ENCODE data around the gene GAK.

The GAK gene

GRCh38 chr4:869776-870175 lies 62.3 kb downstream of the GAK start:
- DNase-seq (ENCODE audit: low read depth), result no peak

DNA sequence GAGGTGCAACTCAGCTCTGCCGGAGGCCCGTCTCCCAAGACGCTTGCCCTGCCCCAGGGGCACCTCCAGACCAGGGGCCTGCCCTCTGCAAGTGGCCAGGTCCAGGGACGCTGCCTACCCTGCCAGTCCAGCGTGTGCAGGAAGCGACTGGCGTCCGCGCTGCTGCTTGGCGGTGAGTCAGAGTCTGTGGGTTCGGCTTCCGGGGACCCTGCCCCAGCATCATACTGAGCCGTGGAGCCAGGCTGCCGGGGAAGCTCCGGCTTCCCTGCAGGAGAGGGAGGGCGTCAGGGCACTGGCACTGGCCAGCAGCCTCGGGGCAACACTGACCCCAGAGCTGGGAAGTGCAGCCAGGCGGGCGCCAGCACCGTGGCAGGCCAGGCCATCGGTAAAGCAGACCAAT lies 63.7 kb downstream of the GAK start:
- DNase-seq (ENCODE audit: low read depth), result no peak

DNA sequence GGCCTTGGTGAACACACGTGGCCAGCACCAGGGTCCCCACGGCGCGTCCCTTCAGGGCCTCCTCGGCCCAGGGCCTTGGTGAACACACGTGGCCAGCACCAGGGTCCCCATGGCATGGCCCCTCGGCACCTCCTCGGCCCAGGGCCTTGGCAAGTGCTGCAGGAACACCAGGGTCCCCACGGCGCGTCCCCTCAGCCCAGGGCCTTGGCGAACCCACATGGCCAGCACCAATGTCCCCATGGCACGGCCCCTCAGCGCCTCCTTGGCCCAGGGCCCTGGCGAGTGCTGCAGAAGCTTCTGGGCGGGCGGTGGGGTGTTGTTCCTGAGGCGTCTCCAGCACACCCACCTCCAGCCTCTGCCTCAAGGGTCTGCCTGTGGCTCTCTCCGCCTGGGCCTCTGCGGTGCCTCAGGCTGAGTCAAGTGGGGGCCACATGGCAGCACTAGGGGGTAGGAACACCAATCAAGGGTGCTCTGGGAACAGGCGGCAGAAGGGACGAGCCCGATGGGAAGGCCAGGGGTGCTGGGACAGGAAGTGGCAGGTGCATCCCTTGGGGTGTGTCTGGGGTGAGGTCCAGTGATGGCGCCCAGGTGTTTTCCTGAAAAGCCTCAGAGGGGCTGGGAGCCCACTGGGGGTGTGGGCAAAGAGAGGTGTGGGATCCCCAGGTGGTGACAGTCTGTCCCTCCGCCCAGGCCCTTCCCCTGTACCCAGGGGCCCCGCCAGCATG lies 64.4 kb downstream of the GAK start:
- no peak for DNase-seq (ENCODE audit: low read depth)

GRCh38 chr4:866761-867390 lies 65.2 kb downstream of the GAK start:
- DNase-seq (ENCODE audit: low read depth), result no peak

- DNase-seq (ENCODE audit: low read depth), result no peak
Measured at GRCh38 chr4:866068-866760, 65.9 kb downstream of the GAK start.

DNA sequence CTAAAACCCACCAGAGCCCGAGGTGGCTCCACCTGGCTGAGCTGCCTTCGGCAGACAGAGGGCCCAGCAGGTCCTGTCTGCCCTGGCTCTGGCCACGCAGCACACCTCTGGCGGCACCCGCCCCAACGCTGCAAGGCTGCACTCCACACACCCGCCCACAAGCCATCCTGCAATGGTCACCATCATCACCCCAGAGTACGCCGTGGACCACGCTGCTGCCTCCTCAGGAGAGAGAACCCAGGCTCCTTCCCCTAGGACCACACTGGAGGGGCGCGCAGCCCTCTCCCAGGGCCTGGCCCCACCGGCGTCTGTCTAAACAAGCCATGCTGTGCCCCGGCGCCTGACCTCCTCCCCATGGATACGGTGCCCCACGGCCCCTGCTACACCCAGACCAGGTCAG lies 66.5 kb downstream of the GAK start:
- DNase-seq (ENCODE audit: low read depth), result no peak

DNA sequence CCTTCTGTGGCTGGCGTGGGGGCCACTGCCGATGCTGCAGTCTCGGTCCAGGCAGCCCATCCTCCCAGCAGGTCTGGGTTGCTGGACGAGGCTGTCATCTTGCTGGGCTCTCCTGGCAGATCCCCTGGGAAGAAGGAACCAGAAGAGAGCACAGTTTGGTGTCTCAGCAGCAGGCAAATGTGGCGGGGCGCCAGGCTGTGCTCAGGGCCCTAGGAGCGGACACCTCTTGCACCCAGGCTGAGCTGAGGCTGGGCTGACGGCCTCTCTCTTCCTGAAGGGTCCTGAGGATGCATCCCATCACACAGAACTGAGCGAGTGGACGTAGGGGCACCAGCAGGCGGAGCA lies 67.0 kb downstream of the GAK start:
- DNase-seq (ENCODE audit: low read depth), result no peak

GRCh38 chr4:864456-865120 lies 67.5 kb downstream of the GAK start:
- no peak for DNase-seq (ENCODE audit: low read depth)

GRCh38 chr4:860561-860960 lies 71.6 kb downstream of the GAK start:
- DNase-seq (ENCODE audit: low read depth), result no peak

DNA sequence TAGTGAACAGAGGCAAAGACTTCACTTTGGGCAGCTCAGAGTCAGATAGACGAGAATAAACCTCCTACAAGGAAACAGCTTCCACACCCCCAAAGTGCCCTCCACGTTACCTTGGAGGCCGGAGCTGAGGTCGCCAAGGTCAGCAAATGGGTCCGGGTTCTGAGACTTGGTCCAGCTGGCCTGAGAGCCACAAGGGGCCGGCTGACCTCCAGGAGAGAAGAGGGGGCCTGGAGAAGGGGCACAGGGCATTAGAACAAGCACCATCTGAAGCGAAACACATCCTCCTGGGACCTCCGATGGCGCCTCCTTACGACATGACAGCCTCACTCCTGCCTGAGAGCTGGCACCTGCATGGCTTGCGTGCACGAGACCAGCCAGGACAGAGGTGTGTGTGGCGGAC lies 72.6 kb downstream of the GAK start:
- no peak for DNase-seq (ENCODE audit: low read depth)

GRCh38 chr4:858831-859451 lies 73.2 kb downstream of the GAK start:
- no peak for DNase-seq (ENCODE audit: low read depth)

- DNase-seq (ENCODE audit: low read depth), result no peak
Measured at GRCh38 chr4:858041-858481, 74.1 kb downstream of the GAK start.

GRCh38 chr4:857461-857860 lies 74.7 kb downstream of the GAK start:
- no peak for DNase-seq (ENCODE audit: low read depth)

DNA sequence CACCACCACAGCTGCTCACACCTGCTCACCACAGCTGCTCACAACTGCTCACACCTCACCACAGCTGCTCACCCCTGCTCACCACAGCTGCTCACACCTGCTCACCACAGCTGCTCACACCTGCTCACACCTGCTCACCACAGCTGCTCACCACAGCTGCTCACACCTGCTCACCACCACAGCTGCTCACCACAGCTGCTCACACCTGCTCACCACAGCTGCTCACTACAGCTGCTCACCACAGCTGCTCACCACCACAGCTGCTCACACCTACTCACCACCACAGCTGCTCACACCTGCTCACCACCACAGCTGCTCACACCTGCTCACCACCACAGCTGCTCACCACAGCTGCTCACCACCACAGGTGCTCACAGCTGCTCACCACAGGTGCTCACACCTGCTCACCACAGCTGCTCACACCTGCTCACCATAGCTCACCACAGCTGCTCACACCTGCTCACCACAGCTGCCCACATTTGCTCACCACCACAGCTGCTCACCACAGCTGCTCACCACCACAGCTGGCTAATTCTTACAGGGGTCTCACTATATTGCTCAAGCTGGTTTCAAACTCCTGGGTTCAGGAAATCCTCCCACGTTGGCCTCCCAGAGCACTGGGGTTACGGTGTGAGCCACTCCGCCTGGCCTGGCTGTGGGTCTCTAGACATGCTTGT lies 75.8 kb downstream of the GAK start:
- DNase-seq (ENCODE audit: low read depth), result no peak

- no peak for DNase-seq (ENCODE audit: low read depth)
Measured at GRCh38 chr4:855880-856224, 76.3 kb downstream of the GAK start.

- DNase-seq (ENCODE audit: low read depth), result no peak
Measured at GRCh38 chr4:854356-854755, 77.8 kb downstream of the GAK start.

GRCh38 chr4:853416-853781 lies 78.7 kb downstream of the GAK start:
- no peak for DNase-seq (ENCODE audit: low read depth)

- no peak for DNase-seq (ENCODE audit: low read depth)
Measured at GRCh38 chr4:851701-852430, 80.2 kb downstream of the GAK start.

- no peak for DNase-seq (ENCODE audit: low read depth)
Measured at GRCh38 chr4:850323-850945, 81.7 kb downstream of the GAK start.

- no peak for DNase-seq (ENCODE audit: low read depth)
Measured at GRCh38 chr4:849478-850175, 82.5 kb downstream of the GAK start.

Data from T-helper 22 cell (primary cell).